GM21529 (cell line): Measurements from ENCODE around the gene YWHAE.
"Not testable (repeated sequence)": the region's sequence is repeated elsewhere in the genome, so short reads cannot be mapped to it uniquely, and the experiment has no call there.

Experiments
- ATAC-seq: cut with Tn5 transposase; IDR thresholded peaks from one replicate; pipeline ENCODE4 v1.9.1; 2021; ENCODE audit not compliant: unreplicated experiment

The YWHAE gene

GRCh38 chr17:1329745-1330343, 70.2 kb downstream of the YWHAE start:
- no peak for ATAC-seq

- ATAC-seq: no peak
Observed at GRCh38 chr17:1328437-1328836, 71.6 kb downstream of the YWHAE start.

- ATAC-seq: no peak
Observed at GRCh38 chr17:1325766-1326165, 74.3 kb downstream of the YWHAE start.

- no peak for ATAC-seq
Observed at GRCh38 chr17:1324201-1324771, 75.7 kb downstream of the YWHAE start.

GRCh38 chr17:1323336-1323735, 76.7 kb downstream of the YWHAE start:
- no peak for ATAC-seq

- no peak for ATAC-seq
Observed at GRCh38 chr17:1322480-1322879, 77.5 kb downstream of the YWHAE start.

- ATAC-seq: no peak
Observed at GRCh38 chr17:1322014-1322428, 78.0 kb downstream of the YWHAE start.

GRCh38 chr17:1315891-1316403, 84.1 kb downstream of the YWHAE start:
- ATAC-seq: no peak

GRCh38 chr17:1315409-1315808, 84.6 kb downstream of the YWHAE start:
- ATAC-seq: no peak

- ATAC-seq: no peak
Observed at GRCh38 chr17:1313270-1314005, 86.6 kb downstream of the YWHAE start.

GRCh38 chr17:1312261-1312870, 87.7 kb downstream of the YWHAE start:
- no peak for ATAC-seq

- ATAC-seq: not testable (repeated sequence)
Observed at GRCh38 chr17:1307829-1308228, 92.2 kb downstream of the YWHAE start.

- no peak for ATAC-seq
Observed at GRCh38 chr17:1304962-1305563, 95.0 kb downstream of the YWHAE start.

GRCh38 chr17:1304522-1304921, 95.5 kb downstream of the YWHAE start:
- ATAC-seq: no peak

- no peak for ATAC-seq
Observed at GRCh38 chr17:1302761-1303160, 97.3 kb downstream of the YWHAE start.

GRCh38 chr17:1301546-1301945, 98.5 kb downstream of the YWHAE start:
- no peak for ATAC-seq

GRCh38 chr17:1300371-1300905, 99.6 kb downstream of the YWHAE start:
- no peak for ATAC-seq

- no peak for ATAC-seq
Observed at GRCh38 chr17:1299552-1300370, 100.3 kb downstream of the YWHAE start.

- ATAC-seq: no peak
Observed at GRCh38 chr17:1298606-1299005, 101.4 kb downstream of the YWHAE start.
